NCI-H82 treated with DMSO at 0.1 percent for 48 hours (cell line): ENCODE measurements around the gene NUDT9.
"Not testable (repeated sequence)": the region's sequence is repeated elsewhere in the genome, so short reads cannot be mapped to it uniquely, and the experiment has no call there.

Experiments used
- DNase-seq: peaks from one replicate; lab custom pipeline; 2025; ENCODE audit not compliant: unreplicated experiment; lab: John Stamatoyannopoulos, UW

Gene NUDT9

DNA sequence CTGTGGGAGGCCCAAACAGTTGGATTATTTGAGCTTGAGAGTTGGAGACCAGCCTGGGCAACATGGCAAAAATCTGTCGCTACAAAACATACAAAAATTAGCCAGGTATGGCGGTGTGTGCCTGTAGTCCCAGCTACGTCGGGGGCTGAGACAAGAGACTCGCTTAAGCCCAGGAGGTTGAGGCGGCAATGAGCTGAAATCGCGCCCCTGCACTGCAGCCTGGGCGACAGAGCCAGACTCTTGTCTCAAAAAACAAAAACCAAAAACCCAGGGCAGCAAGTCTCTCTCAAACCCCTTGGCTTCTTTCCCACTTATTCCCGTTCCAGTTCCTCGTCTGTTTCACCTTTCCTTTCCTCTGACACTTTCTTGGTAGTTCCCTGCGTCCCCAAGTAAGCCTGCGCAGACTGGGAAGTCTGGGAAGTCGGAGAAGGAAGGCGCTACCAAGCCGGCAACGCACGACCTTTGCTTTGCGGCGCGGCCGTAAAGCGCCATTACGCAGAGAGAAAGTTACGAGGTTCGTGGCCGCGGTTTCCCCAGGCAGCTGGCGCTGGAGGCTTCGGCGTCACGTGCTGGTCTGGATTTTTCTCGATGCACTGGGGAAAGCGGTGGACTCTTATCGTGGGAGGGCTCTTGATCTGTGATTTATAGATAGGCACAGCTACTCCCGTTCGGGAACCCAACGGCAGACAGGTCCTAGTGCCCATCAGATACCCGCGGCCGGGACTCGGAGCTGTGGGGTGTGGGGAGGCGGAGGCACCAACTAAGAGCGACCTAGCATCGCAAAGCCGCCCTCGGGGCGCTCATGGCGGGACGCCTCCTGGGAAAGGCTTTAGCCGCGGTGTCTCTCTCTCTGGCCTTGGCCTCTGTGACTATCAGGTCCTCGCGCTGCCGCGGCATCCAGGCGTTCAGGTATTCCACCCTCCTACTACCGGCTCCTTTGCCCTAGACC is at the start of gene NUDT9:
Gene NUDT9, plus strand, starts transcription at position 470 of the 949 bp plus-strand sequence. Its CDS starts 333 bp downstream, at position 803.
- peak; percentile 78 for DNase-seq

GRCh38 chr4:87375719-87376291 is 46.6 kb upstream of the NUDT9 start:
- DNase-seq, result peak; percentile 15

DNA sequence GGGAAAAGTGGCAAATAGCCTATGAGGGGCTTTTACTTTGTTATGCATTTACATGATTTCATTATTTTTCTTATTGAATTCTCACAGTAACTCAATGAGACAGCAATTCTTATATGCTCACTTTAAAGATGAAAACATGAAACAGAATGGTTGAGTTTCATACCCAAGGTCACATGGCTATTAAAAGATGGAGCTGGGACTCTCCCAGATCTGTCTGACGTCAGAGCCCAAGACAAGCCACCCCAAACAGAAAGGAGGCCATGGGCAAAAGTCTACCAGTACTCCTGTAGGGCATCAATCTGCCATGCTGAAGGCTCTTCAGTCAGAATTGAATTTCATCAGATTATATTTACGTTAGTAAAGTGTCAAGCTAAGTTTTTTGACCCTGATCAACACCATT is 44.6 kb upstream of the NUDT9 start:
- DNase-seq, result no peak

DNA sequence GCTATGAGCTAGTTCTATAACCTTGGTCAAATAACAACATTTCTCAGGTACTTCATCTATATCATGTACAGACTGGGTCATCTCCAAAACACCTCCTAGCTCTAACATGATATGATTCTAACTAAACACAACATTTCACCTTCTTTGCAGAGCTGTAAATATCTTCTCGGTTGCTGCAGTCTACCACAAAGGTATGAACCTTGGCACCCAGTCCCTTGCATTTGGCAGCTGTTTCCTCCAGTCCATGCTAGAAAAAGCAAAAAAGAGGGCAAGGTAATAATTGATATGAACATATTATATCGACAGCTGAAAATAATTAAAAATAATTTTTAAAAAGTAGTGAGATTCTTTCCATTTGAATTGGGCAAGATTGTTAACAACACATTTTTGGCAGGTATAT is 40.3 kb upstream of the NUDT9 start:
- no peak for DNase-seq

DNA sequence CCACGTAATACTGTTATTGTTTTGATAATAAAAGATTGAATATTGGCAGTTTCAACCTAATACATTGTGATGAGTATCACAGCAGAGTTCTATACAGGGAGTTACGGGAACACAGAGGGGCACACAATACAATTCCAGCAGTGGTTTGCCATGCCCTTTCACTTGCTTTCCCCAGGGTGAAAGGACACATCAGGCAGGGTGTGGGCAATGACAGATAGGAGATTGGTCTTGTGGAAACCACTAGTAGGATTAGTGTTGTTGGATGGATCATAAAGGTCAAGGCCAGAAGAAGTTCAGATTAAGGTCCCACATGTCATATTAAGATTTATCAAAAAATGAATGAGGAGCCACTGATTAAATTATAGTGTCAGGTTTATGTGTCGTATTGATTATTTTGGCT is 39.4 kb upstream of the NUDT9 start:
- no peak for DNase-seq

GRCh38 chr4:87384466-87385132 is 37.8 kb upstream of the NUDT9 start:
- DNase-seq, result not testable (repeated sequence)

DNA sequence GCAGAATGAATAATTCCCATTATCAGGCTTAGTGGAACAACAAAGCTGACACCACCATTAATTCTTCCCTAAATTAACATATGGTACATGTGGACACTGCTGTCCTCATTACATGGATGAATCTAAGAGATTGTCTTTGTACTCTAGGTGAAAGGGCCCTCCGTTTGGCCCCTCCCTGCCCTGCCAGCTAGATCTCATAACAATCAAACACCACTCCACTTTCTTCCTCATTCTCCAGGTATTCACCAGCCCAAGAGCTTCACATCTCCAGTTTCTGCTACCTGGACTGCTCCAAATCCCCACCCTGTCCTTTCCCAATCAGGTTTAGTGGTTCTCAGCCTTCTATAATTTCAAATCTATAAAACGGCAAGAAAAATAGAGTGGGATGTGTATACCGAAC is 35.1 kb upstream of the NUDT9 start:
- no peak for DNase-seq

DNA sequence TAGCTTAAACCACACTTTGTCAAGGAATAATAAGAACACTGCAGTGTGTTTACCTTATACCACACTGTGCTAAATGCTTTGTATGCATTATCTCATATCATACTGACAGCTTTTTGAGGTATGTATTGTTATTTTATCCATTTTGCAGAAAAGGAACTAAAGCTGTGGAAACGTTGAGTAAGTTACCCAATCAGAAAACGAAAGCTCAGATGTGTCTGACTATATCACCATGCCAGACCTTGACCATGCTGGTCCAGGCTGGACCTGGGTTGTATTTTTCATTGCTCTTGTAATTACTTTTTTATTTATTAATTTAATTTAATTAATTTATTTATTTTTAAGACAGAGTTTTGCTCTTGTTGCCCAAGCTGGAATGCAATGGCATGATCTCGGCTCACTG is 33.5 kb upstream of the NUDT9 start:
- no peak for DNase-seq

DNA sequence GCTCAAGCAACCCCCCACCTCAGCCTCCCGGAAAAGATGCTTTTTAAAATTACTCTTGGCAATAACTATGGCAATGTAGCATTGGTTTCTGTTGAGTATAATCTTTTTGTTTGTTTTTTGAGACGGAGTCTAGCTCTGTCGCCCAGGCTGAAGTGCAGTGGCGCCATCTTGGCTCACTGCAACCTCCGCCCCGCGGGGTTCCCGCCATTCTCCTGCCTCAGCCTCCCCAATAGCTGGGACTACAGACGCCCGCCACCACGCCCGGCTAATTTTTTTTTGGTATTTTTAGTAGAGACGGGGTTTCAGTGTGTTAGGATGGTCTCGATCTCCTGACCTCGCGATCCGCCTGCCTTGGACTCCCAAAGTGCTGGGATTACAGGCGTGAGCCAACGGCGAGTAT is 32.3 kb upstream of the NUDT9 start:
- DNase-seq, result not testable (repeated sequence)

DNA sequence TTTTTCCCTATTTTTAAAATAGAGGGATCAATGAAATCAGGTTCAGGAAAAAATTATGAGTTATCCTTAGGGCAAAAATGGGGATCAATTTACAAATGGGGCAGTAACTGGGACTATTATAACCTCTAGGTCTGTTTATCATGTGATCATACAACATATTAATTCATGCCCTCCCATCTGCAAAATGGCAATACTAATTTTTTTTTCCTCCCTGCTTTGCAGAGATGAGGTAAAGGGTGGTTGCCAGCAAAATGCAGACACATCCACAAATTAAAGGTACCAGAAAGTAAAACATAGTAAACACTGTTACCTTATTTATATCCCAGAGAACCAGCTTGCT is 31.9 kb upstream of the NUDT9 start:
- DNase-seq, result no peak

- DNase-seq, result peak; percentile 81
These were observed 31.3 kb upstream of the NUDT9 start, which contains the start of gene HSD17B11 for GRCh38 chr4:87390891-87391575. Gene HSD17B11, minus strand, starts transcription at chr4:87391188. Its CDS starts 118 bp downstream, at chr4:87391070.

- no peak for DNase-seq
These were observed 30.8 kb upstream of the NUDT9 start for GRCh38 chr4:87391576-87392054.

GRCh38 chr4:87392183-87392582 is 30.2 kb upstream of the NUDT9 start:
- no peak for DNase-seq

GRCh38 chr4:87395073-87395472 is 27.3 kb upstream of the NUDT9 start:
- DNase-seq, result not testable (repeated sequence)

DNA sequence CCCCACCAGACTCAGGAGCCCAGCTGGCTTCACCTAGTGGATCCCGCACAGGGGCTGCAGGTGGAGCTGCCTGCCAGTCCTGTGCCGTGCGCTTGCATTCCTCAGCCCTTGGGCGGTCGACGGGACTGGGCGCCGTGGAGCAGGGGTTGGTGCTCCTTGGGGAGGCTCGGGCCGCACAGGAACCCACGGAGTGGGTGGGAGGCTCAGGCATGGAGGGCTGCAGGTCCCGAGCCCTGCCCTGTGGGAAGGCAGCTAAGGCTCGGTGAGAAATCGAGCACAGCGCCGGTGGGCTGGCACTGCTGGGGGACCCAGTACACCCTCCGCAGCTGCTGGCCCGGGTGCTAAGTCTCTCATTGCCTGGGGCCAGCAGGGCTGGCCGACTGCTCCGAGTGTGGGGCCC is 26.5 kb upstream of the NUDT9 start:
- not testable (repeated sequence) for DNase-seq

- DNase-seq, result no peak
These were observed 23.2 kb upstream of the NUDT9 start for GRCh38 chr4:87399148-87399547.

DNA sequence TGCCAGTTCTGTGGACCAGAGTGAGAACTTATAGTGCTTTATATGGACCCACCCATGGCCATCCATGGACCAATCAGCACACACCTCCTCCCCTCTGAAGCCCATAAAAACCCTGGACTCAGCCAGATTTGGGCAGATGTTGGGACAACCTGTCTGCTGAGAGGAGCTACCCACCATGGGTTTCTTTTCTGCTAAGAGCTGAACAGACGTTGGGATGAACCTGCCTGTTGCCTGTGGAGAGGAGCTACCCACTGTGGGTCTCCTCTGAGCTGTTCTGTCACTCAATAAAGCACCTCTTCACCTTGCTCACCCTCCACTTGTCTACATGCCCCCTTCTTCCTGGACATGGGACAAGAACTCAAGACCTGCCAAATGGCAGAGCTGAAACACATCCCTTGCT is 22.4 kb upstream of the NUDT9 start:
- DNase-seq, result no peak

DNA sequence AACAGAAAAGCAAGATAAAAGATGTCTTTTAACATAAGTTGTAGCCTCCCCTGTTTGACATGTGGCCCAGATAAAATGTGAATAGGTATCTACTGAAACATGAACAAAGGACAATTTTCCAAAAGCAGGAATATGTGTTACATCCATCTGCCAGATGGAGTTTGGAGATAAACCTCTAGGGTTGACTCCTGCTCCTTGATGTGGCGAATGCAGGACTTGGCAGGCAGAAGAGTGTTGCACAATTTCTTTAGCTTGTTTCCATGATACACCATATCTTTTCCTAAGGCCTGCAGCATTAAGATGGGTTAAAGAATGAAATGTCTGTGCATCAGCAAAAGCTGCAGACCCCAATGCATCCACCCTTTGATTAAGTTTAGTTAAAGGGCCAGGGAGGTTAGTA is 18.6 kb upstream of the NUDT9 start:
- DNase-seq, result not testable (repeated sequence)

GRCh38 chr4:87405211-87405820 is 17.1 kb upstream of the NUDT9 start:
- DNase-seq, result no peak

DNA sequence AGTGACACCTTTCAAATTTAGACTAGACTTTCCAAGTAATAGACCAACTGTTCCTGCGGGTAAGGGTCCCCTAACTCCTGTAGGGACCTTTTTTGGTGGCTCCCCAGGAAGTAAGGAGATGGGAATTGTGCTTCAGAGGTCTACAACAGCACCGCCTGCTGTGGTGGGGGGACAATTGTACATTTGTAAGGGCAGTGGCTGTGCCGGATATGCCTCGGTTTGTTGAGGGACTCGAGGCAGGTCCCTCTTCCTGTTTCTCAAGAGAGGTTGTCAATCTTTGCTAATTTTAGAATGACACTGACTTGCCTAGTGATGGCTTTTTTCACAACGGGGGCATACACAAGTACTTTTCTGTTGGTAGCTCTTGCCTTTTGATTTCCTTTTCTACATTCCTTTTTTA is 15.9 kb upstream of the NUDT9 start:
- DNase-seq, result no peak

DNA sequence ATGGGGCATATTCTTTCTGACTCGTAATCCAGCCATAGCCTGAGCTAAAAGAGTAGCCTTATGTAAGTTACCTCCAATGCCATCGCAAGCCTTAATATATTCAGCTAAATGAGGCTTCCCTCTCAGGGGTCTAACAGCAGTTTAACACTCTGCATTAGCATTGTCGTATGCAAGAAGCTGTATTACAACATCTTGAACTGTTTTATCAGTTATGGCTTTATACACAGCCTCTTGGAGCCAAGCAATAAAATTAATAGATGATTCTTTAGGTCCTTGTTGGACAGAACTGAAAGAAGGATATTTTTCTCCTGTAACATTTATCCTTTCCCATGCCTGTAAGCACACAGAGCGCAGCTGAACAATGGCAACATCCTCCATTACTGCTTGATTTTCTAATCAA is 15.5 kb upstream of the NUDT9 start:
- not testable (repeated sequence) for DNase-seq
